CD4-positive, alpha-beta T cell (primary cell): ENCODE data around the gene ZDHHC18. TPM values are rescaled to one million over a fixed set of nuclear protein-coding genes. Genes with fewer than 3 reads are reported as not detected.

Experiments used
- ATAC-seq: fragments of 200-7000 bp; cut with Tn5 transposase; one replicate; pipeline ENCODE4 v1.10.0; 2022; ENCODE audit warnings: mild to moderate bottlenecking; ENCODE audit not compliant: poor library complexity
- CTCF ChIA-PET: fragments of 350-600 bp; sonication (Branson Sonifier 250); formaldehyde crosslinking; loops from one replicate; lab custom pipeline; 2021; ENCODE audit warnings: antibody characterized with exemption, inconsistent platforms; lab: Charles Lee
- POLR2A ChIA-PET: fragments of 350-600 bp; sonication (Branson Sonifier 250); formaldehyde crosslinking; loops from one replicate; lab custom pipeline; 2021; ENCODE audit warnings: antibody characterized with exemption, inconsistent platforms; lab: Charles Lee
- DNase-seq, 14 experiments: peaks; one replicate each; pipeline ENCODE4 v3.0.0-alpha.2; 2013 to 2020; ENCODE audit warnings: mixed read lengths in 2 of 14
- H3K27ac ChIP-seq, 2 donors: one replicate each; pipeline versions ENCODE4 v1.5.1 to v1.7.0; 2013; ENCODE audit warnings: low read length in 2 of 2, low read depth in 1 of 2, mild to moderate bottlenecking in 1 of 2
- H3K27me3 ChIP-seq, 2 experiments: 1 replicate in 1 of 2; 2 replicates in 1 of 2; pipeline versions ENCODE4 v1.6.1 to v1.7.0; 2013; ENCODE audit warnings: low read length in 2 of 2, control low read depth in 1 of 2, mild to moderate bottlenecking in 1 of 2, moderate library complexity in 1 of 2; ENCODE audit not compliant: insufficient read depth in 2 of 2, control insufficient read depth in 1 of 2
- H3K36me3 ChIP-seq: one replicate; pipeline ENCODE4 v1.6.1; 2013; ENCODE audit warnings: low read length, control low read depth; ENCODE audit not compliant: insufficient read depth
- H3K4me1 ChIP-seq: one replicate; pipeline ENCODE4 v1.6.1; 2013; ENCODE audit warnings: low read length, control low read depth; ENCODE audit not compliant: insufficient read depth
- H3K4me3 ChIP-seq: one replicate; pipeline ENCODE4 v1.5.1; 2013; ENCODE audit warnings: mild to moderate bottlenecking, low read length, moderate library complexity
- H3K9me3 ChIP-seq, 2 experiments: 1 replicate in 1 of 2; 2 replicates in 1 of 2; pipeline versions ENCODE4 v1.6.1 to v1.7.0; 2013; ENCODE audit warnings: low read length in 2 of 2, mild to moderate bottlenecking in 2 of 2, control low read depth in 1 of 2, moderate library complexity in 1 of 2; ENCODE audit not compliant: control insufficient read depth in 1 of 2, insufficient read depth in 1 of 2
- H3K27ac Mint-ChIP-seq: one replicate; pipeline ENCODE4 v1.8.0; 2020; ENCODE audit warnings: mixed read lengths
- H3K27me3 Mint-ChIP-seq: one replicate; pipeline ENCODE4 v1.8.0; 2021; ENCODE audit warnings: mixed read lengths
- H3K36me3 Mint-ChIP-seq: one replicate; pipeline ENCODE4 v1.8.0; 2021; ENCODE audit warnings: low read depth, mixed read lengths
- H3K4me1 Mint-ChIP-seq: one replicate; pipeline ENCODE4 v1.8.0; 2021; ENCODE audit warnings: low read depth, mixed read lengths
- H3K4me3 Mint-ChIP-seq: one replicate; pipeline ENCODE4 v1.8.0; 2020; ENCODE audit warnings: mild to moderate bottlenecking, mixed read lengths
- H3K9me3 Mint-ChIP-seq: one replicate; pipeline ENCODE4 v1.8.0; 2020; ENCODE audit warnings: mixed read lengths
- CTCF ChIP-seq: fragments of 200-600 bp; IDR thresholded peaks from one replicate; pipeline ENCODE4 v1.8.0; 2022; ENCODE audit warnings: antibody characterized with exemption, mild to moderate bottlenecking
- intact Hi-C, 2 experiments: fragments of 100-400 bp; cut with DNase I in 1 of 2; cut with micrococcal nuclease in 1 of 2; formaldehyde crosslinking; loops; one replicate each; pipeline versions ENCODE4 v1.15.1 to v1.9.0; 2023 to 2025; cut with DNase I, micrococcal nuclease
- total RNA-seq, 174 experiments: library from RNA in 2 of 174; stranded (reverse) in 2 of 174; gene quantifications; one replicate each; pipeline ENCODE4 v1.2.3 and lab custom pipeline; 2021 to 2026

The ZDHHC18 gene
- total RNA-seq, 2 experiments from 2014 or later: 46.2 to 48.0 TPM

DNA sequence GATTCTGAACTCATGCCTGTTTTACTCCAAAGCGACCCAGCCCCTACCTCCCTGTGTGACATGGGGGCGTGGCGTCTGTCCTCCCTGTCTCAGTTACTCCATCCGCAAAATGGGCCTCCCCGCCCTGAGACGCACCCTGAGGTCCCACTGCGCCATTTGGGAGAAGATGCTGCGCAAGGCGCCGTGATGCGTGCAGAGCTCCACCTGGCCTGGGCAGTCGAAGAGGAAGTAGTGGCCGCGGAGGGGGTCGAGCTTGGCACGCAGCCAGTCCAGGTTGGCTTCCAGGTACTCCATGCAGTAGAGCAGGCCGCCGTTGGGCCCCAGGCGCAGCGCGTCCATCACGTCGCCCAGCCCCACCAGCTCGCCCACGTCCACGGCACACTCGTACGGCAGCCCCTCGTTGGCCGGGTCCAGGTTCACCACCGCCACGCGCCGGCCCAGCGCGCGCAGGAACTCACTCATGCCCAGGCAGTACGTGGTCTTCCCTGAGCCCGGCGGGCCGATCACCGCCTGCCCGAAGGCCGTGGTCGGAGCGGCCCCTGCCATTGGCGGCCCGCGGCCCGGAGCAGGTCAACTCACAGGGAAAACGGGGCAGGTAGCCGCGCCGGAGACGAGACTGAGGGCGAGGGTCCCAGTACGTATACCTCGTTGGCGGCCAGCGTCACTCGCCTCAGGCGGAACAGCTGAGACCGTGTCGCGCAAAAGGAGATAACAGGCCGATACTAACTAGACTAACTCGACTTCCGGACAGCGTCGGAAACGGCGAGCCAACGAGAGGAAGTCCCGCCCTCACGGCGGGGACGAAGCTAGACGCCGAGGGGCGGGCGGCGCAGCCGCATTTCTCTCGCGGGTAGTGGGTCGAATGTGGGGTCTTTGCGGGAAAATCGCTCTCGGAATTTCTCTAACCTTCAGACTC lies 63.3 kb downstream of the ZDHHC18 start, which contains the start of gene GPN2:
Gene GPN2, minus strand, starts transcription at position 733 of the 916 bp plus-strand sequence. Its CDS starts 187 bp downstream, at position 546.
- Histone ChIP-seq H3K36me3 (peaks cover 59% of the 10 kb centered on the region), H3K4me1 (peaks cover 31% of the 10 kb centered on the region), H3K27me3 (no peaks in the 10 kb centered on the region), H3K4me3 (peak within 1 kb of the TSS; percentile 89), H3K27ac (peak within 1 kb of the TSS; percentile 87 to 89), H3K9me3 (no peaks in the 10 kb centered on the region)
- peak within 1 kb of the TSS; percentile 97 for H3K27ac Mint-ChIP-seq
- no peaks in the 10 kb centered on the region for H3K9me3 Mint-ChIP-seq
- H3K36me3 Mint-ChIP-seq: peaks cover 88% of the 10 kb centered on the region
- peak within 1 kb of the TSS; percentile 96 for H3K4me3 Mint-ChIP-seq
- H3K4me1 Mint-ChIP-seq: peaks cover 39% of the 10 kb centered on the region
- no peak for TF ChIP-seq CTCF
- peak; percentile 59 to 90 (median 70) for DNase-seq
- H3K27me3 Mint-ChIP-seq: no peaks in the 10 kb centered on the region
- intact Hi-C loops: loop anchor here in 1 of 2 experiments (1.0 to 5.0 kb wide), 2 partner anchors 31 to 458 kb away; partner anchors contain the start of genes DHDDS and NUDC
- peak; percentile 91 for ATAC-seq
- ChIA-PET POLR2A (interaction anchor here (0.6 to 3.4 kb wide), 19 partner anchors 10 to 1753 kb away, joined by 3 to 82 read pairs (median 4); partner anchors contain the start of genes GPATCH3, HMGN2, NUDC and PIGV), CTCF (interaction anchor here (0.9 to 1.4 kb wide), 5 partner anchors 9 to 290 kb away, joined by 3 to 5 read pairs (median 3); partner anchors contain the start of gene GPATCH3)

GRCh38 chr1:26890467-26890796 lies 63.9 kb downstream of the ZDHHC18 start:
- ChIA-PET POLR2A (interaction anchor here (0.6 to 3.4 kb wide), 18 partner anchors 9 to 1752 kb away, joined by 3 to 82 read pairs (median 4); partner anchors contain the start of genes GPATCH3, HMGN2, NUDC and PIGV), CTCF (interaction anchor here (0.9 to 1.4 kb wide), 5 partner anchors 9 to 291 kb away, joined by 3 to 5 read pairs (median 3); partner anchors contain the start of gene GPATCH3)
- no peaks in the 10 kb centered on the region for H3K9me3 ChIP-seq
- ATAC-seq (peak; percentile 45), DNase-seq (no peak)
- Mint-ChIP-seq H3K9me3 (no peaks in the 10 kb centered on the region), H3K27me3 (no peaks in the 10 kb centered on the region), H3K36me3 (peaks cover 88% of the 10 kb centered on the region), H3K4me1 (peaks cover 35% of the 10 kb centered on the region), H3K4me3 (peak overlapping the region; percentile 96), H3K27ac (peak overlapping the region; percentile 97)
- TF ChIP-seq CTCF: no peak
- peak overlapping the region; percentile 87 to 89 for H3K27ac ChIP-seq
- no peaks in the 10 kb centered on the region for H3K27me3 ChIP-seq
- peak overlapping the region; percentile 89 for H3K4me3 ChIP-seq
- peaks cover 31% of the 10 kb centered on the region for H3K4me1 ChIP-seq
- H3K36me3 ChIP-seq: peaks cover 59% of the 10 kb centered on the region
- intact Hi-C loops: loop anchor here in 1 of 2 experiments (1.0 to 5.0 kb wide), 2 partner anchors 31 to 458 kb away; partner anchors contain the start of genes DHDDS and NUDC

DNA sequence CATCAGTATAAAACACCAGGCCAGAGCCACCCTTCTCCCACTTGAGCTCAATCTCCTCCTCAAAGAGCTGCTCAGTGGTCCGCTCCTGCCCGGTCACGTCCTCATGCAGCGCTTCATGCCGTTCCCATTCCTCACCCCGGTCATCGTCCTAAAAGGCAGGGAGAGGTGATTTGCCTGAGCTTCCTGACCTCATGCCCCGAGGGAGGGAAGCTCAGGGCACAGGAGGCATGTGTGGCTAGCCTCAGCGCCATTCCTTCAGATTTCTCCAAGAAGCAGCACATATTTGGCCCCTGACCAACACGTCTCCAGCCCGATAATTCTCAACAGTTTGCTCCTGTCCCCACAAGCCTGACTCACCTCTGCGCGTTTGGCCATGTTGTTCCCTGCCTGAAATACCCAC lies 67.8 kb downstream of the ZDHHC18 start:
- Mint-ChIP-seq H3K4me1 (peaks cover 24% of the 10 kb centered on the region), H3K27ac (no peak overlapping the region), H3K27me3 (no peaks in the 10 kb centered on the region), H3K4me3 (peak overlapping the region; percentile 53), H3K9me3 (no peaks in the 10 kb centered on the region), H3K36me3 (peaks cover 84% of the 10 kb centered on the region)
- DNase-seq (no peak), ATAC-seq (no peak)
- H3K27ac ChIP-seq: no peak overlapping the region
- H3K4me3 ChIP-seq: no peak overlapping the region
- no peak for TF ChIP-seq CTCF
- no peaks in the 10 kb centered on the region for H3K9me3 ChIP-seq
- peaks cover 25% of the 10 kb centered on the region for H3K4me1 ChIP-seq
- ChIA-PET POLR2A (no interaction called here), CTCF (no interaction called here)
- peaks cover 57% of the 10 kb centered on the region for H3K36me3 ChIP-seq
- H3K27me3 ChIP-seq: no peaks in the 10 kb centered on the region
- intact Hi-C loops: loop anchor here in 1 of 2 experiments (5.0 kb wide), 1 partner anchor 462 kb away; the partner anchor contains the start of gene DHDDS
